LHCN-M2 (cell line): ENCODE data around the gene PARVB. TPM values are rescaled to one million over a fixed set of nuclear protein-coding genes. Genes with fewer than 3 reads are reported as not detected.

Source experiments
- DNase-seq: peaks from one replicate; pipeline ENCODE4 v3.0.0-alpha.2; 2012; ENCODE audit warnings: low read depth
- polyA plus RNA-seq: library from polyadenylated mRNA; unstranded; fragments of >200 nt; gene quantifications from one replicate; pipeline ENCODE4 v1.2.1, GENCODE V29; 2012; ENCODE audit warnings: missing spikeins
- total RNA-seq: library from RNA; depleted of rRNA; stranded (reverse); fragments of >200 nt; gene quantifications from 2 replicates; pipeline ENCODE4 v1.2.3, GENCODE V29; 2014; rRNA removed

Gene PARVB
- total RNA-seq, result 51.7 and 60.7 TPM in 2 replicates
- 42.2 TPM for polyA plus RNA-seq

DNA sequence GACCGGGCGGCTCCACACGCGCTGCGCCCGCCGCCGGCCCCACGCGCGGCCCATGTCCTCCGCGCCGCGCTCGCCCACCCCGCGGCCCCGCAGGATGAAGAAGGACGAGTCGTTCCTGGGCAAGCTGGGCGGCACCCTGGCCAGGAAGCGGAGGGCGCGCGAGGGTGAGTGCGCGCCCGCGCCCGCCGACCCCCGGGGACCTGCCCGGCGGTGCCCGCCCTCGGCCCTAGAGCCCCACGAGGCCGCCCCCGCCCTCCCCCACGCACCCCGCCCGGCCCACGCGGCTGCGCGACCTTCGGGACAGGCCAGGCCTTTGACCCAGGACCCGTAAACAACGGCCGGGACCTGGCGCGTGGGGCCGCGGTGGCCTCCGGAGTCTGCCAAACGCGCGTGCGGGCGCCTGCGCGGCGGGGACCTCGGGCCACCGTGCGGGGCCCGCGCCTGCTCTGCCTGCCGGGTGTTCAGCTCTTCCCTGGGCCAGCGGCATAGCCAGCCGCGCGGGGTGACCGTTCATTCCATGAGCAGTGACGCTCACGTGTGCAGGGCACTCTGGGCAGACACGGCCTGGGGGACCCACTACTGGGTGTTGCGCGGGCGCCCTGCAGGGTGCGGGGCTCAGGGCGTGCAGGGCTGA is at the start of gene PARVB:
TSS of gene PARVB (plus strand) at position 15 of the 634 bp plus-strand sequence. CDS start at position 53, 38 bp downstream.
- peak; percentile 19 for DNase-seq

DNA sequence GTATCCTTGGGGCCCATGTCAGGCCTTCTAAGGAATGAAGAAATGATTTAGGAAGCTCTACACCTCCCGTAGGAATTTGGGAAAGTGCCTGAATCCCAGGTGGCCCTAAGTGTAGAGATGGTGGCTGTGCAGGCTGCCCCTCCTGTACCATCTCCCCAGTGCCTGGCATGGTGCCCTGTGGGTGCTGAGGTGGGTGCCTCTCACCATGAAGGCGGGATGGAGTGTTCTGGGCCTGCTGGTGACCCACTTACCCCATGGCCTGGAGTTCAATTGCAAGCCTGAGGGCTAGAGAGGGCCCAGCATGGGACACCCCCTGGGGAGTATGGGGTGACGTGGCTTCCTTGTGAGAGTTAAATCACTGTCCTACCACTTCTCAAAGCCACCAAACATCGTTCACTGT is 49.1 kb upstream of the PARVB start:
- no peak for DNase-seq

- no peak for DNase-seq
These were observed 47.0 kb upstream of the PARVB start for GRCh38 chr22:43976861-43977795.

DNA sequence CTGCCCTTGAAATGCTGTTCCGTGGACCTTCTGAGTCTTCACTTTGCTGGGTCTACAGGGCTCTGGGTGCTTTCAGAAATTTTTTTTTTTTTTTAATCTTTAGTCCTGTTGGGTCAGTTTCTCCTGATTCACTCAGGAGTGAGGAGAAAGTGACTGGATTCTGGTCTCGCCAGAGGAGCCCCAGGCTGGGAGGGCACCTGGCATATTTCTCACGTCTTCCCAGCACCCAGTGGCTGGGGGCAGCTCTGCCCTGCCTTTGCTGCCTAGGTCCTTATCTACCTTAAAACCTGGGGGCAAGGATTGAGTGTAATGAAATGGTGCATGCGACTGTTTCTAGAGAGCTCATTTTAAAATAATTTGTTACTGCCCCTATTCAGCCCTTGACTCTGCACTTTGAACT is 45.5 kb upstream of the PARVB start:
- DNase-seq, result no peak

GRCh38 chr22:43980579-43980978 is 43.5 kb upstream of the PARVB start:
- DNase-seq, result no peak

DNA sequence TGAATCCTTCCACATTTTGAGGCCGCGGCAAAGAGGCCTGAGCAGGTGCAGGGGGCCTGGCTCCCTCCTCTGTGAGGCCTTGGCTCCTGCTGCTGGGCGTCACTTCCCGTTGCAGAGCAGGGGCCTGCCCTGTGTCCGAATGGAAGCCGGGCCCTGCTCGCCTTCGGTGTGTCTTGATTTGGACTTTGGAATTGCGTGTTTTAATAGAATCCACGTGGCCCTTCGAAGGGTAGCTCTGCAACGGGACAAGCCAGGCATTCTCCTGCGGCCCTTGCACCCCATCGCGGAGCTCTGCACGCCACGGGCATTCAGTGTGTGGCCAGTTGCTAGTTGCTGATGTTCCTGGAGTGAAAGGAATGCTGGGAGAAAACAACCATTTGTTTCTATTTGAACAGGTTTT is 43.1 kb upstream of the PARVB start:
- no peak for DNase-seq

DNA sequence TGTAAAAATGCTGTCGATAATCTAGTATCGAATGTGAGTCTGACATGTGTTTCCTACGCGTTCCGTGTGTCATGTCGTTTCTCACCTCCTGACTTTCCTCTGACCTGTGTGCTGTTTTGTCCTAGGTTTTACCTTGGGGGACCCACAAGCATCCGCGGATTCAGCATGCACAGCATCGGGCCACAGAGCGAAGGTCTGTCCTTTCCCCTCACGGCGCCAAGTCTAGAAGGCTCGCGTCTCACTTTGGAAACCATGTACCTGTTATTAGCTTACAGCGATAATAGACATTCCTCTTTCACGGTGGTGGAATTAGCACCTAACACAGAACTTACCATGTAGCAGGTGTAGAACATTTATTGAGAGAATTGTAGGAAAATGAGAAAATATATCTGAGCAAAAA is 40.3 kb upstream of the PARVB start:
- no peak for DNase-seq

DNA sequence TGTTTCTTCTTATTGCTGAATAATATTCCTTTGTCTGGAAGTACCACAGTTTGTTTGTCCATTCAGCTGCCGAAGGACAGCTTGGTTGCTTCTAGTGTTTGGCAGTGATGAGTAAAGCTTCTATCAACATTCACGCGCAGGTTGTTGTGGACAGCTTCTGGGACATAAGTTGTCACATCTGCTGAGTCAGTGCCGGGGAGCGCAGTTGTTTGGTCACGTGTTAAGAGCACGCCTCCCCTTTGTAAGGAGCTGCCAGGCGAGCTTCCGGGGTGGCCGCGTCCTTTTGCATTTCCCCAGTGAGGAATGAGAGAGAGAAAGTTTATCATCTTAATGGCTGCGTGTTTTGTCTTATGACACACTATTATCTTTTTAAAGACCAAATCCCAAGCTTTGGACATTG is 38.6 kb upstream of the PARVB start:
- no peak for DNase-seq

DNA sequence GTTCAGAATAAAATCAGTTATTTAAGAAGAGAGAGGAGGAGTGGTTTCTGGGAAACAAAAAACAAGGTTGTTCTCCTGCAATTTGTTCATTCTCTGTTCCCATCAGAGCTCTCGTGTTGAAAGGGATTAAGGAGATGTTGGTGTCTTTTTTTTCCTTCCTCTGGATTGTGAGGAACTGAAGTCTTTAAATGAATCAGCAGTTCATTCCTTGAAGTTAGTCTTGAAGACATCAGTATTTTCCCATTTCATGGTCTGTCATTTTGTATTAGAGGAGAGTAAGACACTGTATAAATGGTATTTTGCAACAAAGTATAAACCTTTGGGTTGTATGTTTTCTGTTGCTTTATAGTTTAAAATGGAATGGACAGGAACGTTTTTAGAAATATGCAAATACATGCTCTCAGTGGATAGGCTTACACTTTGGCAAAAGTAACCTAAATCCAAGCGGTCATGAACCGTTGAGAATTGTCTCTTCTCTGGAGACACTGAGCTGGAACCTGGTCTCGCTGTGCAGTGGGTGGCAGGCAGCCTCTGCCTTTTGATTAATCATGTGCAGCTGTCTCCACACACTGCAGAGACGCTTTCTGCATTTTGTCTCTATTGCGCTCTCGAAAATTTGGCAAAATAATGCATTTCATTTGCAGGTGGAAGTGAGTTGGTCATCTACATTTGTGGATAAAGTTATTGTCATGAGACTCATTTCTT is 35.8 kb upstream of the PARVB start:
- no peak for DNase-seq

GRCh38 chr22:43988960-43989359 is 35.1 kb upstream of the PARVB start:
- DNase-seq, result no peak

GRCh38 chr22:43990044-43990443 is 34.1 kb upstream of the PARVB start:
- DNase-seq, result no peak

DNA sequence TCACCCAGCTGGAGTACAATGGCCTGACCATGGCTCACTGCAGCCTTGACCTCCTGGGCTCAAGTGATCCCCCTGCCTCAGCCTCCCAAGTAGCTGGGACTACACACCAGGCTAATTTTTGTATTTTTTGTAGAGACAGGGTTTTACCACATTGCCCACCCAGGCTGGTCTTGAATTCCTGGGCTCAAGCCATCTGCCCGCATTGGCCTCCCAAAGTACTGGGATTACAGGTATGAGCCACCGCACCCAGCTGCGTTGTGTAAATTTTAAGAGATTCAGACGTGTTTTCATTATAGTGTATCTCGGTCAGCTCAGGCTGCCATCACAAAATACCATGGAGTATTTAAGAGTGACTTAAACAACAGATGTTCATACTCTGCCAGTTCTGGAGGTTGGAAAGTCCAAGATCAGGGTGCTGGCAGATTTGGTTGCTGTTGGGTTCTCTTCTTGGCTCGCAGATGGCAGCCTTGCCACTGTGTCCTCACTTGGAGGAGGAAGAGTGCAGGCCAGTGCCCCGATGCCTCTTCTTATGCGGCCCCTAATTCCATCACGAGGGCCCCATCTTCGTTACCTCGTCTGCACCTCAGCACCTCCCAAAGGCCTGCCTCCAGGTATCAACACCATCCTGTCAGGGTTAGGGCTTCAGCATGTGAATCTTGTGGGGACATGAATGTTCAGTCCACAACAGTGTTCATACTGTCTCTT is 32.6 kb upstream of the PARVB start:
- DNase-seq, result no peak

- DNase-seq, result peak; percentile 40
These were observed 31.7 kb upstream of the PARVB start for GRCh38 chr22:43992331-43992821.

DNA sequence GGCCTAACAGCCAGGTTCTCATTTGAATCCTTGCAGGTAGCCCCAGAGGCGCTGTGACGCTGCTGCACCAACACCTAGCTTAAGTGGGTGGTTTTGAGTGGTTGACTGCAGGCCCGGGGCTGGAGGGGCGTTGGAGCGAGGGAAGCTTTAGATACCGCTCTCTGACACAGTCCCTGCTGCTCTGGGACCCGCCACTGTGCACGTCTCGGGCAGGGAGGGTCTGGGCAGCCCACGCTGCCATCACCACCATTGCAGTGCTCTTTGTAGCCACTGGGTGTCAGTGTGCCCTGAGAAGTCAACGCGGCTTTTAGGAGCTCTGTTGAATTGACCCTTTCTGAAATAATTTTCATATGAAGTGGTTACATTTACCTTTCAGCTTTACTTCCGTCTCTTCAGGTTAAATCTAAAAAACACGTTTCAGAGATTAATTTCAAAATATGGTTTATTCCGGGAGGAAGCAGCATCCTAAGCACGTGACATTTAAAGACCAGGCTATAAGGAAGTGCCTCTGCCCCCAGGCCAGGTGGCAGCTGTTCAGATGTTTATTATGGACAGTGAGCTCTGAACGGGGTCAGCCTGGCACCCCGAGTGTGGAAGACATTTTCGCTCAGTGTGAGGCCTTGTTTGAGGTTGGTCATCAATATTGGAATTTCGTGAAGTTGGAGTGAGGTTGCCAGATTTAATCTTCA is 30.9 kb upstream of the PARVB start:
- peak; percentile 41 for DNase-seq

DNA sequence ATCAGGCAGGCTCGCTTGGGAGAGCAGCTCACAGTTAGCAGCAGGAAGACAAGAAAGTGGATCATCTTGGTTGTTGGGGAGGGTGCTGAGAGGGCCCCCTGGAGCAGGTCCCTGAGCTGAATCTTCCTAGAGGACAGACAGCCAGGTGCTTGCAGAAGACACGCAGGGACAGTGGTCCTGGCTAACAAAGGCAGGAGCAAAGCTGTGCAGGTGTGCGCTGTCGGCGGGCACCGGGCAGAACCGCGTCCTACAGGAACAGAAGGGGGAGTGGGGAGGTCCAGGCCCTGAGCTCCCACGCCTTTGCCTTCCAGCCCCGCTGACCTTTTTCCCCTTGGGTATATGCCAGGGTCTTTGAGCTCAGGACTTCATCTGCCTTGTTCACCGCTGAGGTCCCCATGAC is 30.1 kb upstream of the PARVB start:
- DNase-seq, result no peak

GRCh38 chr22:43994416-43994815 is 29.7 kb upstream of the PARVB start:
- no peak for DNase-seq

DNA sequence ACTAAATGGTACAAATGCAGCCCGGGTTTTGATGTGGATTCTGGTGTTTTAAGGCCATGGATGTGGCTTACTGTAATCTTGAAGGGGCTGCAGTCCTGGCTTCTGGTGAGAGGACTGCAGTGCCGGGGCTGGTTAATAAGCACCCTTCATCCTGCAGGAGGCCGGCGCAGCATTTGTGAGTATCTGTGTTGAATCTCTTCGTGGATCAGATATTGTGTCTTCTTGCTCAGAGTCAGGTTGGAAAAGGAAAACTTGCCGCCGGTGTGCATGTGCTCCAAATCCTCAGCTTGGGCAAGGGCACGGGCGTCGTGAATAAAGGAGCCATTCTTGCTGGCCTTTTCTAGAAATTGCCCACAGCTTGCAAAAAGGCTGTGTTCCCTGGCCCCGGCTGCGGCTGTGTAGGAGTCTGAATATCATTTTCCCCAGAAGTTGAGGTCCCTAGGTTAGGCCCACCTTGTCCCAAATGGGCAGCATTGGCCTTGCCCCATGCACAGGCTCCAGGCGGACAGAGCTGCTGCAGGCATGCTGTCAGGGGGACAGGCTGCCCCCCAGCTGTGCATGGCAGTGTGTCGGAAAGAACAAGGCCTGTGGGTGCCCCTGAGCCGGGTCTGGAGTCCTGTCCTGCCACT is 28.9 kb upstream of the PARVB start:
- no peak for DNase-seq

- DNase-seq, result no peak
These were observed 28.3 kb upstream of the PARVB start for GRCh38 chr22:43995798-43996169.

GRCh38 chr22:43996170-43996980 is 27.7 kb upstream of the PARVB start:
- DNase-seq, result no peak

DNA sequence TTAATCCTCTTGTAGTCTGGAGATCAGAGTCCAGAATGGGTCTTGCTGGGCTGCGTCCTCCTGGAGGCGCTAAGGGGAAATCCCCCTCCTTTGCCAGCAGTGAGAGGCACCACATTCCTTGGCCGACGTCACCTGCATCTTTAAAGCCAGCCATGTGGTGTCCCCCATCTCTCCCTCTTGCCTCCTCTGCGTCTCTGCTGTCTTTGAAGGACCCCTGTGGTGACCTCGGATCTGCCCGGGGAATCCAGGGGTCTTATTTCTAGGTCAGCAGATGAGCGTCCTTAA is 27.2 kb upstream of the PARVB start:
- DNase-seq, result no peak
